IMR-90 (cell line): ENCODE results near the gene SBF2.
"Not testable (repeated sequence)": the region's sequence is repeated elsewhere in the genome, so short reads cannot be mapped to it uniquely, and the experiment has no call there.

Source experiments
- BHLHE40 ChIP-seq: fragments of 150-350 bp; IDR thresholded peaks from 2 replicates; pipeline ENCODE4 v1.6.1; 2016; ENCODE audit warnings: mild to moderate bottlenecking, low read depth, low read length
- CEBPB ChIP-seq: IDR thresholded peaks from 2 replicates; pipeline ENCODE4 v1.6.1; 2012; ENCODE audit warnings: low read depth, low read length, improper control_type of control experiment
- CHD1 ChIP-seq: IDR thresholded peaks from 2 replicates; pipeline ENCODE4 v1.6.1; 2012; ENCODE audit warnings: low read depth, low read length, improper control_type of control experiment
- FOS ChIP-seq: fragments of 150-350 bp; IDR thresholded peaks from 2 replicates; pipeline ENCODE4 v1.6.1; 2016; ENCODE audit warnings: low read depth, low read length
- MAFK ChIP-seq: IDR thresholded peaks from 2 replicates; pipeline ENCODE4 v1.6.1; 2012; ENCODE audit warnings: low read depth, low read length, improper control_type of control experiment
- MXI1 ChIP-seq: IDR thresholded peaks from 2 replicates; pipeline ENCODE4 v1.6.1; 2012; ENCODE audit warnings: low read depth, mild to moderate bottlenecking, low read length, moderate library complexity, borderline replicate concordance
- NFE2L2 ChIP-seq: fragments of 150-350 bp; IDR thresholded peaks from 2 replicates; pipeline ENCODE4 v1.6.1; 2016; ENCODE audit warnings: low read depth, mild to moderate bottlenecking, low read length
- POLR2A ChIP-seq: IDR thresholded peaks from 2 replicates; pipeline ENCODE4 v1.6.1; 2012; ENCODE audit warnings: mild to moderate bottlenecking, low read depth, low read length
- RFX5 ChIP-seq: IDR thresholded peaks from 2 replicates; pipeline ENCODE4 v1.8.0; 2012; ENCODE audit warnings: low read depth, mild to moderate bottlenecking, low read length, moderate library complexity
- SMC3 ChIP-seq: fragments of 150-350 bp; IDR thresholded peaks from 2 replicates; pipeline ENCODE4 v1.6.1; 2016; ENCODE audit warnings: low read depth, mild to moderate bottlenecking, antibody characterized with exemption, low read length, moderate library complexity
- TF ChIP-seq, protein P1 (sequence below): fragments of 150-350 bp; IDR thresholded peaks from 2 replicates; pipeline ENCODE4 v1.6.1; 2017; ENCODE audit warnings: mild to moderate bottlenecking, antibody characterized with exemption, low read length, low read depth
- TF ChIP-seq, protein P2 (sequence below): conservative IDR thresholded peaks from 2 replicates; pipeline ENCODE4 v1.5.1; 2012; ENCODE audit warnings: mild to moderate bottlenecking, low read depth, low read length, improper control_type of control experiment

DNA sequence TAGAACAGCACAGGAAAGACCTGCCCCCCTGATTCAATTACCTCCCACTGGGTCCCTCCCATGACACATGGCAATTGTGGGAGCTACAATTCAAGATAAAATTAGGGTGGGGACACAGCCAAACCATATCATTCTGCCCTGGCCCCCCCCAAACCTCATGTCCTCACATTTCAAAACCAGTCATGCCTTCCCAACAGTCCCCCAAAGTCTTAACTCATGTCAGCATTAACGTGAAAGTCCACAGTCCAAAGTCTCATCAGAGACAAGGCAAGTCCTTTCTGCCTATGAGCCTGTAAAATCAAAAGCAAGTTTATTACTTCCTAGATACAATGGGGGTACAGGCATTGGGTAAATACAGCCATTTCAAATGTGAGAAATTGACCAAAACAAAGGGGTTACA lies 159.8 kb downstream of the SBF2 start:
- TF ChIP-seq, protein P1, sequence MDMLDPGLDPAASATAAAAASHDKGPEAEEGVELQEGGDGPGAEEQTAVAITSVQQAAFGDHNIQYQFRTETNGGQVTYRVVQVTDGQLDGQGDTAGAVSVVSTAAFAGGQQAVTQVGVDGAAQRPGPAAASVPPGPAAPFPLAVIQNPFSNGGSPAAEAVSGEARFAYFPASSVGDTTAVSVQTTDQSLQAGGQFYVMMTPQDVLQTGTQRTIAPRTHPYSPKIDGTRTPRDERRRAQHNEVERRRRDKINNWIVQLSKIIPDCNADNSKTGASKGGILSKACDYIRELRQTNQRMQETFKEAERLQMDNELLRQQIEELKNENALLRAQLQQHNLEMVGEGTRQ = not testable (repeated sequence)
- not testable (repeated sequence) for TF ChIP-seq POLR2A, CHD1, BHLHE40, CEBPB, MAFK, NFE2L2, SMC3, FOS, MXI1, RFX5
- TF ChIP-seq, protein P2, sequence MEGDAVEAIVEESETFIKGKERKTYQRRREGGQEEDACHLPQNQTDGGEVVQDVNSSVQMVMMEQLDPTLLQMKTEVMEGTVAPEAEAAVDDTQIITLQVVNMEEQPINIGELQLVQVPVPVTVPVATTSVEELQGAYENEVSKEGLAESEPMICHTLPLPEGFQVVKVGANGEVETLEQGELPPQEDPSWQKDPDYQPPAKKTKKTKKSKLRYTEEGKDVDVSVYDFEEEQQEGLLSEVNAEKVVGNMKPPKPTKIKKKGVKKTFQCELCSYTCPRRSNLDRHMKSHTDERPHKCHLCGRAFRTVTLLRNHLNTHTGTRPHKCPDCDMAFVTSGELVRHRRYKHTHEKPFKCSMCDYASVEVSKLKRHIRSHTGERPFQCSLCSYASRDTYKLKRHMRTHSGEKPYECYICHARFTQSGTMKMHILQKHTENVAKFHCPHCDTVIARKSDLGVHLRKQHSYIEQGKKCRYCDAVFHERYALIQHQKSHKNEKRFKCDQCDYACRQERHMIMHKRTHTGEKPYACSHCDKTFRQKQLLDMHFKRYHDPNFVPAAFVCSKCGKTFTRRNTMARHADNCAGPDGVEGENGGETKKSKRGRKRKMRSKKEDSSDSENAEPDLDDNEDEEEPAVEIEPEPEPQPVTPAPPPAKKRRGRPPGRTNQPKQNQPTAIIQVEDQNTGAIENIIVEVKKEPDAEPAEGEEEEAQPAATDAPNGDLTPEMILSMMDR = not testable (repeated sequence)
